Activated CD8-positive, alpha-beta memory T cell treated with anti-CD3 and anti-CD28 coated beads for 48 hours (primary cell): Measurements from ENCODE around the gene ERF.
"Not testable (repeated sequence)": the region's sequence is repeated elsewhere in the genome, so short reads cannot be mapped to it uniquely, and the experiment has no call there.

Source experiments
- DNase-seq, 3 experiments: peaks; one replicate each; pipeline ENCODE4 v3.0.0-alpha.2; 2020; ENCODE audit warnings: low read depth in 2 of 3, low spot score in 2 of 3

Gene ERF

DNA sequence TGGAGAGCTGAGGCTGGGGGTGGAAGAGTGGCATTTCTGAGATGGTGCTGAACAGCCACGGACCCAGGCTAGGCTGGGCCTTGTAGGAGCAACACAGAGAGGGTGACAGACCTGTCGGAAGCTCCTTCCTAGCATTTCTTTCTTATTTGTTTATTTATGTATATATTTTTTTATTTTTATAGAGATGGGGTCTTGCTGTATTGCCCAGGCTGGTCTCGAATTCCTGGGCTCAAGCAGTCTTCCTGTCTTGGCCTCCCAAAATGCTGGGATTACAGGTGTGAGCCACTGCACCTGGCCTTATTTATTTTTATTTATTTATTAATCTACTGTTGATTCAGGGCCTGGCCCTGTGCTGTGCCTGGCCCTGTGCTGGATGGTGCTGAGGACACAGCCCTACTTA is 20.6 kb upstream of the ERF start:
- DNase-seq: no peak

DNA sequence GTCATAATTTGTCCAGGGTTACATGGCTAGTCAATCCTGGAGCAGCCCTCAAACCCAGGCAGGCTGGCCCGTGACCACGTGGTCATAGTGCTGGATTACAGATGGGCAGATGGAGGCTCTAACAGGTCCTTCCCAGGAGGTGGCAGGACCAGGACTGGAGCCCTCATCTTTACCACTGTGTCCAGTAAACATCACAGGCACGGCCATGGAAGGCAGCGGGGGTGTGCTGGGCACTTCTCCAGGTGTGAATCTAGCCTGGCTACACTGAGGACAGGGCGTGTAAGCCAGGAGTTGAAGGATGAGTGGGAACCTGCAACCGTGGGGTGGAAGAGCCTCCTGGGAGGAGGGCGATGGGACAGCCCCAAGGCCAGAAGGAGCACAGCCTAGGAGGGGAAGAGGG is 20.2 kb upstream of the ERF start:
- no peak for DNase-seq

DNA sequence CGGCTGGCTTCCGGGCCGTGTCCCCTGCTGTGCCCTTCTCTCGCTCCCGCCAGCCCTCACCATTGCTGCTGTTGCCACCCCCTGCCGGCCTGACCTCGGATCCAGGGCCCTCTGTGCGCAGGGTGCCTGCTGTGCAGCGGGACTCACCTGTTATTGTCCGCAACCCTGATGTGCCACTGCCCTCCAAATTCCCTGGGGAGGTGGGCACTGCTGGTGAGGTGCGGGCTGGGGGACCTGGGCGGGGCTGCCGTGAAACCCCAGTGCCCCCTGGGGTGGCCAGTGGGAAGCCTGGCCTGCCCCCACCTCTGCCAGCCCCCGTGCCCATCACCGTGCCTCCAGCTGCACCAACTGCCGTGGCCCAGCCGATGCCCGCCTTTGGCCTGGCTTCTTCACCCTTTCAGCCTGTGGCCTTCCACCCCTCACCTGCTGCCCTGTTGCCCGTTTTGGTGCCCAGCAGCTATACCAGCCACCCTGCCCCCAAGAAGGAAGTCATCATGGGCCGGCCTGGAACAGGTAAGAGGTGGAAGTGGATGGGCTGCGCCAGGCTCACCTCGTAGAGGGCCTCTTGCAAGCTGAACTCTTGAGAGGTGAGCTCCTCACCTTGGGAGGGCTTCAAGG is 19.2 kb upstream of the ERF start:
- no peak for DNase-seq

DNA sequence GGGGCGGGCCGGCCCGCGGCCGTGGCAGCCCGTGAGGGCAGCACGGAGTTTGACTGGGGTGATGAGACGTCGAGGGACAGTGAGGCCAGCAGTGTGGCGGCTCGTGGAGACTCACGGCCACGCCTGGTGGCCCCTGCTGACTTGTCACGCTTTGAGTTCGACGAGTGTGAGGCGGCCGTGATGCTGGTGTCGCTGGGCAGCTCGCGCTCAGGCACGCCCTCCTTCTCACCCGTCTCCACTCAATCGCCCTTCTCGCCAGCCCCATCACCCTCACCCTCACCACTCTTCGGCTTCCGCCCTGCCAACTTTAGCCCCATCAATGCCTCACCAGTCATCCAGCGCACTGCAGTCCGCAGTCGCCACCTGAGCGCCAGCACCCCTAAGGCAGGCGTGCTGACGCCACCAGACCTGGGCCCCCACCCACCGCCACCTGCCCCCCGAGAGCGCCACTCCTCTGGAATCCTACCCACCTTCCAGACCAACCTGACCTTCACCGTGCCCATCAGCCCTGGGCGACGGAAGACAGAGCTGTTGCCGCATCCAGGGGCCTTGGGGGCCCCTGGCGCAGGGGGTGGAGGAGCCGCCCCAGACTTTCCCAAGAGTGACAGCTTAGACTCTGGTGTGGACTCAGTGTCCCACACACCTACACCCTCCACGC is 18.6 kb upstream of the ERF start:
- DNase-seq: no peak

DNA sequence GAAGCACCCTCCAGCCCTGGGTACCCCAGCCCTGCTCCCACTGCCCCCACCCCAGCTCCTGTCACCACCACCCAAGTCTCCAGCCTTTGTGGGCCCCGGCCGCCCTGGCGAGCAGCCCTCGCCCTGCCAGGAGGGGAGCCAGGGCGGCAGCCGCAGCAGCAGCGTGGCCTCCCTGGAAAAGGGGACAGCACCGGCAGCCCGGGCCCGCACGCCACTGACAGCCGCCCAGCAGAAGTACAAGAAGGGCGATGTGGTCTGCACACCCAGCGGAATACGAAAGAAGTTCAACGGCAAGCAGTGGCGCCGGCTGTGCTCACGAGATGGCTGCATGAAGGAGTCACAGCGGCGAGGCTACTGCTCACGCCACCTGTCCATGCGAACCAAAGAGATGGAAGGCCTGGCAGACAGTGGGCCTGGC is 18.1 kb upstream of the ERF start:
- DNase-seq: no peak

DNA sequence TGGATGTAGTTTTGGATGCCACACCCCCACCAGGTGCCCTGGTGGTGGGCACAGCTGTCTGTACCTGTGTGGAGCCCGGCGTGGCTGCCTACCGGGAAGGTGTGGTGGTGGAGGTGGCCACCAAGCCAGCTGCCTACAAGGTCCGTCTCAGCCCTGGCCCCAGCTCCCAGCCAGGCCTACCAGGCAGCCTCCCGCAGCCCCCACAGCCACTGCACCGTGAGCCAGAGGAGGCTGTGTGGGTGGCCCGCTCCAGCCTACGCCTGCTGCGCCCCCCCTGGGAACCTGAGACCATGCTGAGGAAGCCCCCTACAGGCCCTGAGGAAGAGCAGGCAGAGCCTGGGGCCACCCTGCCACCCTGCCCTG is 17.6 kb upstream of the ERF start:
- no peak for DNase-seq

DNA sequence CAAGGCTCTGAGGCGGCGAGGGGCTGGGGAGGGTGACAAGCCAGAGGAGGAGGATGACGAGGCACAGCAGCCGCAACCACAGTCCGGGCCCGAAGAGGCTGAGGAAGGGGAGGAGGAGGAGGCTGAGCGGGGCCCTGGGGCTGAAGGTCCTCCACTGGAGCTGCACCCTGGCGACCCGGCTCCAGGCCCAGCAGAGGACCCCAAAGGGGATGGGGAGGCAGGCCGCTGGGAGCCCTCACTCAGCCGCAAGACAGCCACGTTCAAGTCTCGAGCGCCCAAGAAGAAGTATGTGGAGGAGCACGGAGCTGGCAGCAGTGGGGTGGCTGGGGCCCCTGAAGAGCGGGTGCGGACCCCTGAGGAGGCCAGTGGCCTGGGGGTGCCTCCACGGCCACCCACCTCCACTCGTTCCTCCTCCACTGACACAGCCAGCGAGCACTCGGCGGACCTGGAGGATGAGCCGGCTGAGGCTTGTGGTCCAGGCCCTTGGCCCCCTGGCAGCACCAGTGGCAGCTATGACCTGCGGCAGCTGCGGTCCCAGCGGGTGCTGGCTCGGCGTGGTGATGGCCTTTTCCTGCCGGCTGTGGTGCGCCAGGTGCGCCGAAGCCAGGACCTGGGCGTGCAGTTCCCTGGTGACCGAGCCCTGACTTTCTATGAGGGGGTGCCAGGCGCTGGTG is 17.1 kb upstream of the ERF start:
- DNase-seq: no peak

DNA sequence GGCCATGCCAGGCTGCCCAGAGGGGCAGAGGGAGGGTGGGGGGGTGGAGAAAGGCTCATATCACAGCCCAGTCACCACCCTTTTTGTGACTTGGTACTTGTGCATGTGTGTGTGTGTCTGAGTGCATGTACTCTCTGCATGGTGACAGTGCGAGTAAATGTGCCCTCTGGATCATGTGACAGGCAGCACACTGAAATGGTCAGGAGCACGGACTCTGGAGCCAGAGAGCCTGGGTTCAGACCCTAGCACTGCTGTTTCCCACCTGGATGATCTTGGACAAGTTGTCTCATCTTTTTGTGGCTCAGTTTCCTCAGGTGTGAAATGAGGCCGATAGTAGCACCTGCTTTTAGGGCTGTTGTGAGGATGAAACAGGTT is 16.1 kb upstream of the ERF start:
- no peak for DNase-seq

DNA sequence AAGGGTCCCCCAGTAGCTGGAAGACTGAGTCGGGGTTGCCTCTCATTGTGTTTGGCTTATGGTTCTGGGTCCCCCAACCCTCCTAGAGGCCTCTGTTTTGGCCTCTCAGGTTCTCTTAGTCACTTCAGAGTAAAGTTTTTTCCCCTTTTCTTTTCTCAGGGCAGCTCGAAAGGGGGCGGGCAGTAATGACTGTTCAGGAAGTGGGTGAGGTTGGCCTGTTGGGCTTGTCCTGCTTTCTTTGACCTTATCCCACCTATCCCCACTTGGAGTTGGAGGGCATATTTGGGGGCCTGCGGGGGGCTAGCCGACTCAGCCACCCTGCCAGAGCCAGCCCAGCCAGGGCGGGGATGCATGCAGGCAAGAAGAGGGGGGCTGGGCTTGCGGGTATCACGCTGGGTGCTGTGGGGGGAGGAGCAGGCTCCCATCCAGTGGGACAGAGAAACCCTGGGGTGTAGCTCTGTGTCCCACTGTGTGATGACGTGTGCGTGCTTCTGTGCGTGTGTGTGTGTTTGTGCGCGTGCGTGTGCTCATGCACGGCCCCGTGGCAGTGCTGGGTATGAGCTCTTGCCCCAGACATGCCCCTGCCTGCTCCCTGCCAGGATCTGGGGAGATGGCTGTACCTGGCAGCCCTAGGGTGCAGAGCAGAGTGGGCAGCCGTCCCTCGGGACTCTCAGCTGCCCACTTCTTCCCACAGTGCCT is 15.6 kb upstream of the ERF start:
- DNase-seq: no peak

DNA sequence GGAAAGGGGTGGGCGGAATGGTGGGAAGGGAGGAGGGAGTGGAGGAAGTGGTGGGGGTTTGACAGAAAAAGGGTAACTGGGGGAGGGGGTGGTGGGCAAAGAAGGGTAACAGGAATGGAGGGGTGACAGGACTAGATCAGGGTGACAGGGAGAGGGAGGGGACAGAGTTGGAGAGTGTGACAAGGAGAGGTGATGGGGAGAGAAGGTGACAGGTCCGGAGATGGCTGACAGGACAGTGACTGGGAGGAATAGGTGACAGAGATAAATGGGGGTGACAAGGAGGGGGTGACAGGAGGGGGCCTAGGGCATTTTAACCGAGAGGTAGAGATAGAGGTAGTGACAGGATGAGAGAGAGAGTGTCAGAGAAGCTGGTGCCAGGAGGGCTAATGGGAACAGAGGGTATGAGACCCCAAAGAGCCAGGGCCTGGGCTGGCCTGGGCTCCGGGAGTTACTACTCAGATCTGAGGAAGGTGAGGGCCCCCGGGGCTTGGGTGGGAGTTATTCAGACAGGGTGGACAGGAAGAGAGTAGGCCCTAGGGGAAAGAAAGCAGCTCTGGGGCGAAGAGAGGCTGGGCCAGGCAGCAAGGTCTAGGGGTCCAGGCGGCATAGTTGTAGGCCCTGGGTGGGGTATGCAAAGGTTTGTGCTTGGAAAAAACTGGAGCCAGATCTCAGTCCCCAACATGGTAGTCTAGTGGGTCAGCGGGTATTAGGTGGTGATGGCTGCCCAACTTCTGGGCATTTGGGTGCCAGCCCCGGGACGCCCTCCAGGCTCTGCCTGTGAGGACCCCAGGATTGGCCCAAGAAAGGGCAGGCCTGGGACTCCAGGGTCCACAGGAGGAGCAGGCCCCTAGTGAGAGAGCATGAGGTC is 14.8 kb upstream of the ERF start:
- DNase-seq: no peak

DNA sequence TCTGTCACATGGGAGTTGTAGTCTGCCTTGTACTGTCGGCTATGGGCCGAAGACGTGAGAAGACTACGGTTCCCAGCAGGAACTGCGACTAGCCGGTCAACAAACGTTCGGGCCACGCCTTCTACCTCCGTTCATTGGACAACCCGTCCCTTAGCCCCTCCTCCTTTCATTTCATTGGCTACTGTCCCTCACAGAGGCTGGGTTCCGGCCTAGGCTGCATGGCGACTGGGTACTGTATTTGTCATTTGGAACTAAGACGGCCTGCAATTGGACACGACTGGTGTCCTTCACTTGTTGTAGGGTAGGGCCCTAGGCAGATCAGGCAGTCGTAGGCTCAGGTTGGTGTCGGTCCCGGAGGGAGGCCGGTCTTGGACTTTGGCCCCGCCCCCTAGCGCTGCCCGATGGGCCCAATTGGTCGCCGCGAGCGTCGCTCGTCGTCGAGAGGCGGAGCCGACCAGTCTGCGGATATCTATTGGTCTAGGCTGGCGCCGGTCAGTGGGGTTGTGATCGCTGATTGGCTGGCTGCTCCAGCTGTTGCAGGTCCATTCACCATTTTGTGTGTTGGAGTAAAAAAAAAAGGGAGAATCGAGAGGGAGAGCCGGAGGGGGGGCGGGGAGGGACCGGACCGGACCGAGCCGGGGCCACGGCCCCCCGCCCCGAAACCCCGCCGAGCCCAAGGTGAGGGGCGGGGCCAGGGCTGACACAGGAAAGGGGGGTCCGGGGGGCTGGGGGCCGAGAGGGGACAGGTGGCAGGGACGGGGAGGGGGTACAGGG is 14.0 kb upstream of the ERF start, which contains the start of gene CIC:
Gene CIC, plus strand, starts transcription at position 549 of the 774 bp plus-strand sequence. CDS start 2,532 bp downstream, outside the sequence.
- DNase-seq: peak; percentile 95 to 97 (median 96)

DNA sequence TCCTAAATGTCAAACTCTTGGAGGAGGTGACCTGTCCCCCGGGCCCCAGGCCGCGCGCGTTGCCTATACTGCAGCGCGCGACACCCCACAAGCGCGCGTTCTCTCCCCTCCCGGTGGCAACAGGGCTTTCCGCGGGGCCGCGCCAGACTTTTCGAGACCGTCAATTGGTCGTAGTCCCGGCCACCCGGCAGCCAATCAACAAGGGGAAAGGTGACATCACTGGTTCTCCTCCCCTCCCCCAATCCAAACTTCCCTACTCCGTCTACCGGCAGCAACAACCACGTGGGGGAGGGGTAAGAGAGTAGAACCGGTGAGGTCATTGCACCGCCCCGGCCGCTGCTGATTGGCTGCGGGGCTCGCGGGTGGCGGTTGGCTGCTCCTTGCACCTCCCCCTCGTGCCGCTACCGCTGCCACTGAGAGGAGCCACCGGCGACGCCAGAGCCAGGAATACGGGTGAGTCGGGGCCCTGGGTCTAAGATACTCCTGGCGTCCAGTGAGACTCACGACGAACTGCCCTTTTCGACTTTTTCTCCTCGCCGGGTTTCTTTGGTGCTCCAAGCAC is 13.3 kb upstream of the ERF start:
- DNase-seq: peak; percentile 91 to 96 (median 95)

DNA sequence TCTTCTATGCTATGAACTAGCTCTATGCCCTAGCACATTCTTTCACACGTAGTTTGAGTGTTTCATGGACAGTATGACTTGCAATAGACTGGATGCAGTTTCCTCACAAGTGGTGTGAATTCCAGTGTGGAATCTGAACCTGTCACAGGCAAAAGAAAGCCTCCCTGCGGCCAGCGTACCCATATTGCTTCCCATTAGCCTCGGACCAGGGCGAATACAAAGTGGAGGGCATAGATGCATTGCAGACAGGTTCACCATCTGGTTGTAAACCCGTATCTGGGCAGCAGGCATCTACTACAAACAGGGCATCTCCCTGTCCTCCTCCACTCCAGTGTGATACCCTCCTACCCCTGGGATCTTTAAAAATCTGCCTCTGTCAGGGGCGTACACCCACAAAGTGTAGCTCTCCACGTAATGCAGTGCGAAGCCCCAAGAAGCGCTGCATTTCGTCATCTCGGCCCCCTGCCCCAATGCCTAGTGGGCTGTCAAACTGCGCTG is 12.8 kb upstream of the ERF start:
- DNase-seq: no peak

DNA sequence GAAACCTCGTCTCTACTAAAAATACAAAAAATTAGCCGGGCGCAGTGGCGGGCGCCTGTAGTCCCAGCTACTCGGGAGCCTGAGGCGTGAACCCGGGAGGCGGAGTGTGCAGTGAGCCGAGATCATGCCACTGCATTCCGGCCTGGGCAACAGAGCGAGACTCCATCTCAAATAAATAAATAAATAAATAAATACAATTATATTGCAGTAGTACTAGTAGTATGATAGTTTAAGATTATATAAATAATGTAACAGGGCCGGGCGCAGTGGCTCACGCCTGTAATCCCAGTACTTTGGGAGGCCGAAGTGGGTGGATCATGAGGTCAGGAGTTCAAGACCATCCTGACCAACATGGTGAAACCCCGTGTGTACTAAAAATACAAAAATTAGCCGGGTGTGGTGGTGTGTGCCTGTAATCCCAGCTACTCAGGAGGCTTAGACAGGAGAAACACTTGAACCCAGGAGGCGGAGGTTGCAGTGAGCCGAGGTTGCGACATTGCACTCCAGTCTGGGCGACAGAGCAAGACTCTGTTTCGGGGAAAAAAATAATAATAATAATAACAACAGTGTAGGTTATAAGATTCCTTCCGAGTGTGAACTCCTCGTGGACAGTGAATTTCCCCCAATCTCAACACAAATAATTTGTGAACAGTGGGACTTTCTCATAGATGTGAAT is 12.1 kb upstream of the ERF start:
- not testable (repeated sequence) for DNase-seq

DNA sequence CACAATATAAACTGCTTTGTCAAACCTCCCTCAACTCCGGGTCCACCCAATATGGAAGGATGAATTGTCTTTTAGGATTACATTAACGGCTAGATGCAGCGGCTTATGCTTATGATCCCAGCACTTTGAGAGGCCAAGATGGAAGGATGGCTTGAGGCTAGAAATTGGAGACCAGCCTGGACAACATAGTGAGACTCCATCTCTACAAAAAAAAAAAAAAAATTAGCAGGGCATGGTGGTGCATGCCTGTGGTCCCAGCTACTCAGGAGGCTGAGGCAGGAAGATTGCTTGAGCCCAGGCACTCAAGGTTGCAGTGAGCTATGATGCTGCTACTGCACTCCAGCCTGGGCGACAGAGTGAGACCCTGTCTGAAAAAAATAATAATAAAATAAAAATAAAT is 11.2 kb upstream of the ERF start:
- not testable (repeated sequence) for DNase-seq

DNA sequence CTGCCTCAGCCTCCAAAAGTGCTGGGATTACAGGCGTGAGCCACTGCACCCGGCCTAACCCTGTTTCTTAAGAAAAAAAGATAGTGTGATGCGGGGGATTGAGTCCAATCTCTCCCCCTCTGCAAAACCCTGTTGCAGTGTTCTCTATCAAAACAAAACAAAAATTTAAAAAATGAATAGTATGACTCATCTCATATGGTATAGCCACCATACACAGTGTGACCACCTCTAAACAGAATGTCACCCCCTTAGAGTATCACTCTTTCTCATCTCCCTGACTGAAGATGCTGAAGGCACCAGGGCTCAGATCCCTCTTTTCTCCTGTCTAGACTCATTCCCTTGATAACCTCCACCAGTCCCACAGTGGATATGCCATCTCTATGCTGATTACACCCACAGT is 6.8 kb upstream of the ERF start:
- no peak for DNase-seq

DNA sequence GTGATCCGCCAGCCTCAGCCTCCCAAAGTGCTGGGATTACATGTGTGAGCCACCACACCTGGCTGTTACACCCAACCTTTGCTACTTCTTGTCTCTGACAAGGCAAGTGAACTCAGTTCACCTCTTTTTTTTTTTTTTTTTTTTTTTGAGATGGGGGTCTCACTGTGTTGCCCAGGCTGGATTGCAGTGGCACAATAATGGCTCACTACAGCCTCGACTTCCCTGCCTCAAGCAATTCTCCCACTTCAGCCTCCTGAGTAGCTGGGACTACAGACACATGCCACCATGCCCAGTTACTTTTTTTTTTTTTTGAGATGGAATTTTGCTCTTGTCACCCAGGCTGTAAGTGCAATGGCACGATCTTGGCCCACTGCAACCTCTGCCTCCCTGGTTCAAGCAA is 2.9 kb upstream of the ERF start:
- not testable (repeated sequence) for DNase-seq

DNA sequence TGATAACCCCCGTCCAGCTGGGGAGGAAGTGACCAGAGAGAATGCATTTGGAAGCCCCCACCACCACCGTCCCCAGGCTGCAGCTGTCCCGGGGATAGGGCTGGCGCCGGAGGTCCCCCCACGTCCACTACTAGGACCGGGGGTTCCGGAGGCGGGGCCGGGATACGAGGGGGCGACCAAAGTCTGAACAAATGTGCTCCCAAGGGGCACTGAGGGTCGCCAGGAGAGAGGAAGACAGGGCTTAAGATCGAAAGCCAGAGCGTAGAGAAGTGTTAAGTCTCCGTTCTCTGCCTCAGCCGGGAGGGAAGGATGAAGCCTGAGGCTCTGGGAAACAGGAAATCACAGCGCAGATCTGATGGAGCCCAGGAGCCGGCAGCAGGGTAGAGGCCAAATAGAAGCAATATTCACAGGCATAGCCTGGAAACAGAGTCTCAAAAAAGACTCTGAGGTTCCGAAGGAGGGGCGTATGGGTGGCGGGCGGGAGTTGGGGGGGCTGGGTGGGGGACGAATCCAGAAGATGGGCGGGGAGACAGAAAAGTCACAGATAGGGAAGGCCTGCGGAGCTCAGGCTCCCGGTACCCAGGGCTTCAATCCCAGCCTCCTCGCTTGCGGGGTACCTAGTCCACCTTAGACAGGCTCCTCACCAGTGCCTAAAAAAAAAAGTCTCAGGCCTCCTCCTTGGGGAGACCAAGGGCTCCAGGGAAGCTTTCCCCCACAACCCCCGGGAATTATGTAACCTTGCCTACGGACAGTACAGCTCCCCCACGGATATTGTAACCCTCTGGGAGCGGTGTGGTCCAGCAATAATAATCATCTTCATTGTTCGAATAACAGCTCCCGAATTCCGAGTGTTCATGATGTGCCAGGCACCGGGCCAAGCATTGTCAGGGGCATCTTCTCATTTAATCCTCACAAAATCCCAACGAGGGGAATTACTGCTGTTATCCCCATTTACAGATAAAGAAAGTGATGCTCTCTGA is 1.1 kb upstream of the ERF start:
- DNase-seq: no peak
